GM03348 (cell line): Measurements from ENCODE around the gene WDR45B.

ENCODE experiments used
- DNase-seq: peaks from one replicate; pipeline ENCODE4 v3.0.0; 2012; ENCODE audit warnings: low spot score

Gene WDR45B

DNA sequence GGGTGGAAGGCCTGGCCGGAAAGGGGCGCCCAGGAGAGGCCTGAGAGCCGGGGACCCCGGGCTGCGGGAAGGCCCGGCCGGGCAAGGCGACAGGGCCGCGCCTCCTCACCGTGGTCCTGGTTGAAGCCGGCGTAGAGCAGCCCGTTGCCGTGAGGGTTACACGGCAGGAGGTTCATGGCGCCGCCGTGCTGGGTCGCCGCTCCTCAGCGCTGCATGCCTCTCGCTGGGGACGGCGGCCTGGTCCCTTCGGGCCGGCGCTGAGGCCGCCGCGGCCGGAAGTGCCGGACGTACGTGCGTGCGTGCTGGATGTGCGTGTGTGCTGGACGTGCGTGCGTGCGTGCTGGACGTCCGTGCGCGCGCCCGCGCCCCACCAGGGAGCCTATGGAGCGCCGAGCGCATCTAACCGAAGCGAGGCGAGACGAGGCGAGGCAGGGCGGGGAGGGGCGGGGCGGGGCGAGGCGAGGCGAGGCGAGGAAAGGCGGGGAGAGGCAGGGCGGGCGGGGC is at the start of gene WDR45B:
Gene WDR45B, minus strand, starts transcription at position 280 of the 504 bp plus-strand sequence. Its CDS starts 104 bp downstream, at position 176.
- peak; percentile 99 for DNase-seq

DNA sequence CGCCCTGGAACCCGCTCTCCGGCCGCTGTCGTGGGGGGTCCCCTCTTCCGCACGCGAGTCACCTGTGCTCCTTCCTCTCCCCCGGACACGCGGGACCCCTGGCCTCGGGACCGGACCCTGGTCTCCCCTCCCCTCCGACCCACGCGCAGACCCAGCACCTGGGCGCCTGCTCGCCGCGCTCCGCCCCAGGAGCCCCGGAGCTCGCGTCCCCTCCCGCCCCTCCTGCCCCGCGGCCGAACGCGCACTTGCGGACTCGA is 49.5 kb upstream of the WDR45B start:
- DNase-seq, result no peak

DNA sequence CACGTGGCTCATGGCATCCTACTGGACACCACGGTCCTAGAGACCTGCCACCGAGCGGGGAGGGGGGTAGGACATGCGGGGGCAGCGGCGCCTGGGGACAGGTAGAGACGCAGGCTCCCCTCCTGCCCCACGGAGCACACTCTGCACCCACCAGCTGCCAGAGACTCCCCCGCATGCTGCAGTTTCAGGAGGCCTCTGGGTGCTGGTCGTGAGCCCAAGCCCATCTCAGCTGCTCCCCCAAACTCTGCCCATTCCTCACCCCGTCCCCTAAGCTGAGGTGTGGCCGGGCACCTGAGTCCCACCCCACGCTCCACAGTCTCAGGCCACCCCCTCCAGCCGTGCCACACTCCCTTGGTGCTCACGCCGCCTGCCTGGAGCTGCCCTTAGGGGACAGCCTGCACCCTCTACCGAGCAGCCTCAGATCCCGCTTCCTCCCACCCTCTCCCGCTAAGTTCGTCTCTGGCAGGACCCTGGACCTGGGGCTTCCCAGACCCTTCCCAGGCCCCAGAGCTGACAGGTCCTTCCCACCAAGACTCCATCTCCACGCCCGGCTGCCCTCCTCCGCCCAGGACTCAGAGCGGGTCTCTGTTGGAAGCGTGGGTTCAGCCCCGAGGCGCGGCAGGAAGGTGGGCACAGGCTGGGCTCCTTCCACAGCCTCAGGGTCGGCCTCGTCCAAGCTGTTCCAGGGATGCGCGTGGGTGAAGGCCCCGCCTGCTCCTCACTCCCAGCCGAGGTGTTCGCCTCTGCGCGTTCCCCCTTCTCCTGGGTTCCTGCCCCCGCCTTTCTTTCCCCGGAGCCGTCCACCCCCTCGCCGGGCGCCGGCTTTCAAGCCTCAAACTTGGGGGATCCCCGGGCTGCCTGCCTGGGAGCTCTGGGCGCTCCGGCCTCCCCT is 48.9 kb upstream of the WDR45B start:
- peak; percentile 52 for DNase-seq

DNA sequence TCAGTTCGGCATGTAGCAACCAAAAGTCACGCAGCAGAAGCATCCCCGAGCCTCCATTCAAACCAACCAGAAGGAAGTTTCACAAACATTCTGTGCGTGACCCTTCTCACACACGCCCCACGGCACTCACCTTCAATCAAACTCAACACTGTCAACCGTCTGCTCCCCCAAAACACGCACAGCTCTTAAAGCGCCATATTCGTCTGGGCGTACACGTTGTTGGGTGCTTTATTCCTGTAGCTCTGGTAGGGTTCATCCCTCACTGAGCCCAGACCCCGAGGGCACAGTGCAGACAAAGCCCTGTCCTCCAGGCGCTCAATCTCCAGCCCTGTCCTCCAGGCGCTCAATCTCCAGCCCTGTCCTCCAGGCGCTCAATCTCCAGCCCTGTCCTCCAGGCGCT is 48.0 kb upstream of the WDR45B start:
- DNase-seq, result no peak

DNA sequence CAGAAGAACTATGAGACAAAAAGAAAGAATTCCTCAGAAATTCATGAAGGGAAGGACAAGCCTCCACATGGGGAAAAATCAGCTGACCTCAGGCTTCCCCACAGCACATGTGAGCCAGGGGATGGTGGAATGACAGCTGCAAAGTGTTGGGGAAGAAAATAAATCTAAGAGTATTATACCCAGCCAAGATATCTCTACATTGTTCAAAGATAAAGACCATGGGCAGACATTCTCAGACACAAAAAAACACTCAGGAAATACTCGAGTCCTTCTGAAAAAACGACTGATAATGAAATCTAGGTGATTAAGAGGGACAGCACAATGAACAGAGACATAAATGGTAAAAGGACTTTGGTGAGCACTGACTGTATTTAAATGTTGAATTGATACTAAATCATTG is 46.4 kb upstream of the WDR45B start:
- no peak for DNase-seq

DNA sequence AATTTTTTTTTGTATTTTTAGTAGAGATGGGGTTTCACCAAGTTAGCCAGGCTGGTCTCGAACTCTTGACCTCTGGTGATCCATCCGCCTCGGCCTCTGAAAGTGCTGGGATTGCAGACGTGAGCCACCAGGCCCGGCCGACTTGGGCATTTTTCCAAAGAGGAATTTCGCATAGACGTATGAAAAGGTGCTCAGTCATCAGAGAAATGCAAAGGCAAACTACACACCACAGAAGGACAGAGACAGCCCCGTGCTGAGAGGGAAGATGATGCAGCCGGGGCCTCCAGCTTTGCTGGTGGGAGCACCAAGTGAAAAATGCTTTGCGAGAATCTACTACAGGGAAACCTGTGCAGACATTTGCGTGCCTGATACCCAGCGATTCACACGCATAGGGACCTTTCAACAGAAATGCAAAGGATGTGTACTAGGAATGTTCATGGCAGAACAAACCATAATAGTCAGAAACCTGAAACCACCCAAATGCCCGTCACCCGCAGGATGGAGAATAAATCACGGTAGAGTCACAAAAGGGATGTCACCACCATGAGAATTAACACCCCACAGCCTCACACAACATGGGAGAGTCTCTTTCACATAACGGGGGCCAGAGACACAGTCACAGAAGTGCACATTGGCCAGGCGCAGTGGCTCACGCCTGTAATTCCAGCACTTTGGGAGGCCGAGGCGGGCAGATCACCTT is 45.1 kb upstream of the WDR45B start:
- no peak for DNase-seq

DNA sequence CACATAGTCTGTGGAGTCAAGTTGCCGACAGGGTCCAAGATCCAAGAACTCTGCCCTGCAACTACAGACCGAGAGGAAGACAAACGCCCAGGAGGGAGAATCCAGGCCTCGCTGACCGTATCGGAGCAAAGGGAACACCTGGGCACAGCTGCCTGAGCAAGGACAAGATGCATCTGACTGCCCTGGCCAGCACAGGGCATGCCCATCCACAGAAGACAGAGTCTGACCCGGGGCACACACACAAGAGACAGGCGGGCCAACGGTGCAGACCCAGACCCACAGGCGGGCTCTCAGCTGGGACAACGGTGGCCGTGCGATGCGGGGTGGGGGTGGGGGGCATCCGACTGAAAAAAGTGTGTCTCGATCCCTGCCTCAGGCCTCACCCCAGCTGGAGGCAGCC is 44.0 kb upstream of the WDR45B start:
- no peak for DNase-seq

DNA sequence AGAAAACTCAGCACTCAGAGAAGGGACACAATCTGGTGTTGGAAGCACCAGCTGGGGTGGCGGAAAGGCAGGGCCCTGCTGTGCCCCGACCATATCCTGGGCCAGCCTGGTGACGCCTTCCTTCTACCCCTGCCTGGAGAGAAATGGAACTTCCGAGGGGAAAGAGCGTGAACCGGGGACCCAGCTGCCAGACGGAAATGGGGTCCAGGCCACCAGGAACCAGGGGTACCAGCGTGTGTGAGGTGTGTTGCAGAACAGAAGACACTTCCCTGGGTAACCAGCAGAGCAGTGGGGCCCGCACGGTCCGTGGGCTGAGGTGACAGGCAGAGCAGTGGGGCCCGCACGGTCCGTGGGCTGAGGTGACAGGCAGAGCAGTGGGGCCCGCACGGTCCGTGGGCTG is 43.5 kb upstream of the WDR45B start:
- no peak for DNase-seq

DNA sequence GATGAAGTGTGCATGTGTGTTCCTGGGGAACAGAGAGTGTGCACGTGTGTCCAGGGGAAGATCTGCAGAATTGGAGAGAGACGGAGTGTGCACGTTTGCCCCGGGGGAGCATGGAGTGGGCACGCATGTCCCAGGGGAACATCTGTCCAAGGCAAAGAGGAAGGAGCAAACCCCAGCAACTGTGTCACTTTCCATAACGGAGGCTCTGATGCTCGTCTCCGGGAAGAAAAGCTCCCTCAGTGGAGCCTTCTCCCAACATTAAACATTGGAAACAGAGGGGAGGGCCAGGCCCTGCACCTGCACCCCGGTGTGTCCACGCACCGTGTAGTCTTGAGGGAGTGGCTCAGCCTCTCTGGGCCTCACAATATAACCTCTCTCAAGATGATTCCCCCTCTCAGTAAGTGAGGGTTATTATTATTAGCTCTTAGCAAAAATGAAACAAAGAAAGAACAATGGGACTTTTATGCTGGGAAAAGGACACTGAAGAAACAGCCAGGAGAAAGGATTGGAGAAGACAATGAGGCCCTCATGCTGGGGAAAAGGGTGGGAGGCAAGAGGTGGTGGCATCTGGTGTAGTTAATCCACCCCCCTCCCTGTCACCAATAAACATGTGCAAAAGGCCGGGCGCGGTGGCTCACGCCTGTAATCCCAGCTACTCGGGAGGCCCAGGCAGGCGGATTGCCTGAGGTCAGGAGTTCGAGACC is 42.7 kb upstream of the WDR45B start:
- no peak for DNase-seq

DNA sequence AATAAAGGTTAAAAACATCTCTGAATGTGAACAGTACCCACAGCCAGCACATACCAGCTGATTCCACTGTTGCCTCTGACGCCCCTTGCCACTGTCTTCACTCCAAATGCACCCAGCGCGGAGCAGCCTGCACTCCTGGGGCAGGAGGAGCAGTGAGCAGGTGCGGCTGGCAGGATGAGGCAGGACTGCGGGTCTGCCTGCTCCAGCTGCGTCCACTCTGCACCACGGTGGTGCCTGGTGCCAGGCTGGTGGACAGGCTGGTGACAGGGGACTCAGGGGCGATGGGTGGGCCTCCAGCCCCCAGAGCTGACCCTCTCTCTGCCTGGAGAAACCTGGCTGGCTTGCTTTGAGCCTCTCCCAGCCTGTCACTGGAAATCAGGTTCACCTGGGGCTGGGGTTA is 40.8 kb upstream of the WDR45B start:
- DNase-seq, result no peak

DNA sequence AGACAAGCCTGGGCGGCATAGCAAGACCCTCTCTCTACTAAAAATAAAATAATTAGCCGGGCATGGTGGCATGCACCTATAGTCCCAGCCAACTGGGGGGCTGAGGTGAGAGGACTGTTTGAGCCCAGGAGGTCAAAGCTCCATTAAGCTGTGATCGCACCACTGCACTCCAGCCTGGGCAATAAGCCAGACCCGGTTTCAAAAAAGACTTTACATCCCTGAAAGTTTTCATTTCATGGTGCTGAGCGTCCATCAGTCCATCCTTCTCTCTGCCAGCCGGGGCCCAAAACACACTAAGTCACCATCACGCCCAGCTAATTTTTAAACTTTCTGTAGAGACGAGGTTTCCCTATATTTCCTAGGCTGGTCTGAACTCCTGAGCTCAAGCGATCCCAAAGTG is 39.6 kb upstream of the WDR45B start:
- no peak for DNase-seq

DNA sequence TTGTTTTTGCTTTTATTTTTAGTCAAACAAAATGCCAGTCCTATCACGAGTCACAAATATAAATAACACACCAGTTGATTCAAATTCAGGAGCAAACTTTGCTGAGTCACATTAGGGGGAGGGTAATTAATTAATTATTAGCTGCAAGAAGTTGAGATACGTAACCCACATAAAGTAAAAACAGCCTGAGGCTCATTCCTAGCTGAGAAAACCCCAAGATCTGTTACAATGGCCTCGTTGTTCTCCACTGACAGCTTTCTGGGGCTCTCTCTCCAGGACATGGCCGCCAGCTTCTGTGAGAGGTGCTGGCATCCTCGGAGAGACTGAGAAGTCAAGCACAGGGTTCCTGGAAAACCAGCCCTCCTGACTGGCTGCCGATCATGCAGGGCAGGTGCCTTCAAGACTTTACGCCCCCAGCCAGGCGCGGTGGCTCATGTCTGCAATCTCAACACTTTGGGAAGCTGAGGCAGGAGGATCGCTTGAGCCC is 39.2 kb upstream of the WDR45B start:
- no peak for DNase-seq

DNA sequence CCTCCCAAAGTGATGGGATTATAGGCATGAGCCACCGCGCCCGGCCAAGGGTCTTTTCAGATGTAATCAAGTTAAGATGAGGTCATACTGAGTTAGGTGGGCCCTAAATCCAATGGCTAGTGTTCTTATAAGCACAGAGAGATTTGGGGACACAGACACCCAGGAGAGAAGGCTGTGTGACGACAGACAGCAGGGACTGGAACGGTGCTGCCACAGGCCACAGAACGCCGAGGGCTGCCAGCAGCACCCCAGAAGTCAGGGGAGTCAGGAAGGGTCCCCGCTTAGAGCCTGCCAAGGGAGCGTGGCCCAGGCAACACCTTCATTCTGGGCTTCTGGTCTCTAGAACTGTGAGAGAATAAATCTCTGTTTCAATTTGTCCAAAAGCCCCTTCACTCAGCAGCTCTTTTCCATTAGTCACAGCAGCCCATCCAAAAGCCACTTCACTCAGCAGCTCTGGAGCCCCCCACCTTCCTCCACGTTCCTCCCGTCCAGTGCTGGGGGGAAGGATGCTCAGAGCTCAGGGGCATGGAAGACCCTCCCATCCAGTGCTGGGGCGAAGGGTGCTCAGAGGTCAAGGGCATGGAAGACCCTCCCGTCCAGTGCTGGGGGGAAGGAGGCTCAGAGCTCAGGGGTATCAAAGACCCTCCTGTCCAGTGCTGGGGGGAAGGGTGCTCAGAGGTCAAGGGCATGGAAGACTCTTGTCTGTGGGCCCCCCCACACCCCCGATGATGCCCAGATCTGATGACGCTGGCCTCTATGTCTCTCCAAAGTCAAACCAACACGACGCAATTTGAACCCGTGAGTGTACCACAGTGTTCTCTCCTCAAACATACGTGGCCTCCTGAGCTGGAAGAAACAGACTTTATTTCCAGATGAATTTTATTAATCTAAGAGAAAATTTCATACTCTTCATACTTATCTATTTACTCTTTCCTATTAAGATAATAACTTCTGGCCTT is 38.4 kb upstream of the WDR45B start:
- no peak for DNase-seq

DNA sequence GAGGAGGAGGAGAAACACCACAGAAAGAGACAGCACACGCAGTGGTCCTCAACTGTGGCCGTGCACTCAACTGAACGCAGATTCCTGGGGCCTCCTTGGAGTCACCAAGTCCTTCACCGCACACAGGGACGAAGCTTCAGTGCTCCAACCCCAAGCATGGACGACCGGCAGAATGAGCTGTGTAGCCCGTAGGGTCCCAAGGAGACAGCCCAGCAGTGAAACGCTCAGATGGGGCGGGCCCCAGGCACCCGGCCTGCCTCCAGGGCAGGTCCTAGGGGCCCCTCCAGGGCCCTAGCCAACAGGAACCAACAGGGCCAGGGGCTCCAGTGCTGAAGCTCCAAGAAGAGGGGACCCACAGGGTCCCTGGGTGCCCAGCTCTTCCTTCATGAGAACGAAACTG is 37.0 kb upstream of the WDR45B start:
- DNase-seq, result no peak

DNA sequence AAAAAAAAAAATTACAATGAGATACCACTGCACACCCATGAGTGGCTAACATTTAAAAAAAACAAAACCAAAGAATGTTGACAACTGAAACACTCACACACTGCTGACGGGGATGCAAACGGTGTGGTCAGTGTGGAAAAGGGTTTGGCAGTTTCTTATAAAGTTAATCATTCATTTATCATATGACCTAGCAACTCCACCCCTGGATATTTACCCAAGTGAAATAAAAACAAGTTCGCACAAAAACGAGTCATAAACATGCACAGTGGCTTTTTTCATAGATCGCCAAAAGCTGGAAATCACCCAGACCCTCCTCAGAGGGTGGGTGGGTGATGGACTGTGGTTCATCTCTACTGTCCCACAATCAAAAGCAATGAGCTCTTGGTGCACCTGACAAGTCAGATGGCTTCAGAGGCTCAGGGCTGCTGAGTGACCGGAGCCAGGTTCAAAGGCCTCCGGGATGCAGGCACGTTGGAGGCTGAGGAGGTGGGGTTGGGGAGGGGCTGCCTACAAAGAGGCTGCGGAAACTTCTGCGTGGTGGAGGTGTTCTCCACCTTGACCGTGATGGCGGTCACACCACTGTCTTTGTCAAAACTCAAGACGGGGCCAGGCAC is 36.1 kb upstream of the WDR45B start:
- no peak for DNase-seq

DNA sequence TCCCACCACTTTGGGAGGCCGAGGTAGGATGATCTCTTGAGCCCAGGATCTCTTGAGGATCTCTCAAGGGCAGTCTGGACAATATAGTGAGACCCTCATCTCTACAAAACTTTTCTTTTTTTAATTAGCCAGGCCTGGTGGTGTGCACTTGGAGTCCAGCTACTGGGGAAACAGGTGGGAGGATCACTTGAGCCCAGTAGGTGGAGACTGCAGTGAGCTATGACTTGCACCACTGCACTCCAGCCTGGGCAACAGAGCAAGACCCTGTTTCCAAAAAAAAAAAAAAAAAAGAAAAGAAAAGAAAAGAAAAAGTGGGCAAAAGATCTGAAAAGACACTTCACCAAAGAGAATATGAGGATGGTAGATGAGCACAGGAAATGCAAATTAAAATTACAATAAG is 35.3 kb upstream of the WDR45B start:
- DNase-seq, result no peak

DNA sequence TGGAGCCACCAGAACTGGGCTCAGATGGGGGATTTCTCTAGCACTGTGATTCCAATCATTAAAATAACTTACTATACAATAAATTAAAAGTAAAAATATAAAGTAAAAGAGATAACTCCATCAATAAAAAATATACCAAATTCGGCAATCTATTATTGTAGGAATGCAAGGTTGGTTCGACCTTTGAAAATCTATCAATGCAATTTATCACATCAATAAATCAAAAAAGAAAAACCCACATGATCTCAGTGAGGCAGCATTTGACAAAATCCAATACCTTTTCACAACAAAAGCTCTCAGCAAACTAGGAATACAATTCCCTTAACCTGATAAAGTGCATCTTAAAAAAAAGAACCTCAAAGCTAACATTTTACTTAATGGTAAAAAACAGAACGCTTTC is 33.3 kb upstream of the WDR45B start:
- no peak for DNase-seq

DNA sequence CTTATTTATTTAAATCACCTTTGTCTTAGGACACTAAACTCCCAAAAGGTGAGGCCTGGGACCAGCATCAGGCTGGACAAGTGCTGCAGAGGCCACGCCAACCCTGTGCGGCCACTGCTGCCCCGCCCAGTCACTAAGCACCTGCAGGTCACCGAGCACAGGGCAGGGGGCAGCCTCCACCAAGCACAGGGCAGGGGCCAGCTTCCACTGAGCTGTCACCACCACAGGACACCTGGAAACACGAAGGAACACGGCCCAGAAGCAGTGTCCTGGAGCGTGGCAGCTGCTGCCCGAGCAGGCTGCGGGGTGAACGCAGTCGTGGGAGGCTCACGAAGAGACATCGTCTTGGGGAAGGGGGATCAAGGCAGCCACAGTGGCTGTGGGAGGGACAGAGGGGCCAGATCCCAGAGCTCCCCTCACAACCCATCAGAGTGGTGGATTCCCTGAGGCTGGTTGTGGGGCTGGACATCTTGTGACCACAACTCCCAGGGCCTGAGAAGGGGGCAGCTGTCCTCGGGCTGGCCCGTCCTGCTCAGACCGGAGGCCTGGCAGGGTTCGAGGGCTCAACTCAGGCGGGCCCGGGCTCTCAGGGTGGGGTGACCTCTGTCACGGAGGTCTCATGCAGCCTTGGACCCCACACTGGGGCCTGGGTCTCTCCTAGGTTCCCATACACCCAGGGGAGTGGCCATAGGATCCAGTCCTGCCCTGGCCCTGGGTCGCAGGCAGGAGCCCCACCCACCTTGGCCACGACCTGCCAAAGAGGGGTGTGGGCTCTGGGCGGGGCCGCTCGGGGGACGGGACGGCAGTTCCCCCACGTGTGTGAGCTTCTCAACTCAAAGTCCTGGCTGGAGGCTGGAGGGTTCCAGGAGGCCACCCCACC is 31.6 kb upstream of the WDR45B start:
- DNase-seq, result no peak

DNA sequence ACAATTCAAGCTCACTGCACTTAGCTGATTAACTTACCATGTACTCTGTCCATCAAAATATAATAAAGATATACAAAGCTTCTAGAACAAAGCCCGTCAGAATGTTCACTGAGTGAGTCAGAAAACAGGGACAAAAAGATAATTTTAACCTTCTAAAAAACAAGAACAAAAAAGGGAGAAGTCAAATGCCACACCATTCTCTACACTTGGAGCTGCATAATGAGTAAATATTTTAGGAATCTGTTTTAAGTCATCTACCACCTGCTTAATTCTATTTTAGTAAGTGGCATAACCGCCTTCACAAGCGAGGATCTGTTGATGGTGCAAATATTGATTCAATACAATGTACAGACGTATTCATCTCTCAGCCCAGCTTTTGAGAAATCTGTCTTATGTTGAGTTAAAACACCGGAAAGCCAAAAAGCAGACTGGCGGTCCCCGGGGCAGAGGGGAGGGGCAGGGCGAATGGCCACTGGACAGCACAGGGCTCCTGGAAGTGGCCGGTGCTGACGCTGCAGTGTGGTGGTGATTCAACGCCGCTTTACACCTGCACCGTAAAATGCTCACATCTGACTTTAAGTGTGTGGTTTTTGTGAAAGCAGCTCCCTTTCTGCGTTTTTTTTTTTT is 30.1 kb upstream of the WDR45B start:
- no peak for DNase-seq
